GM11168 (cell line): Measurements from ENCODE around the gene SEC24D.
"Not testable (repeated sequence)": the region's sequence is repeated elsewhere in the genome, so short reads cannot be mapped to it uniquely, and the experiment has no call there.

Source experiments
- in situ Hi-C: fragments of 300-500 bp; cut with MboI; formaldehyde crosslinking; loops from one replicate; pipeline ENCODE4 v1.12.0; 2022; ENCODE audit warnings: low sequenced_read_pairs; ENCODE audit not compliant: unreplicated experiment

Gene SEC24D

GRCh38 chr4:118835571-118836300 is at the start of gene SEC24D:
SEC24D (minus strand) TSS chr4:118836126; CDS start chr4:118833696, 2,430 bp downstream.
- in situ Hi-C loops = no loop called here

GRCh38 chr4:118884716-118885115 is 48.8 kb upstream of the SEC24D start:
- in situ Hi-C loops = no loop called here

- in situ Hi-C loops = no loop called here
Measured at GRCh38 chr4:118883861-118884260, 47.9 kb upstream of the SEC24D start.

GRCh38 chr4:118881512-118882146 is 45.7 kb upstream of the SEC24D start:
- in situ Hi-C loops = no loop called here

- in situ Hi-C loops = no loop called here
Measured at GRCh38 chr4:118879409-118879808, 43.5 kb upstream of the SEC24D start.

GRCh38 chr4:118878507-118878906 is 42.6 kb upstream of the SEC24D start:
- in situ Hi-C loops = not testable (repeated sequence)

- in situ Hi-C loops = no loop called here
Measured at GRCh38 chr4:118877797-118878196, 41.9 kb upstream of the SEC24D start.

- in situ Hi-C loops = no loop called here
Measured at GRCh38 chr4:118872181-118872580, 36.3 kb upstream of the SEC24D start.

GRCh38 chr4:118869808-118870342 is 33.9 kb upstream of the SEC24D start:
- in situ Hi-C loops = no loop called here

- in situ Hi-C loops = no loop called here
Measured at GRCh38 chr4:118867311-118868067, 31.6 kb upstream of the SEC24D start.

GRCh38 chr4:118866442-118866841 is 30.5 kb upstream of the SEC24D start:
- in situ Hi-C loops = no loop called here

- in situ Hi-C loops = no loop called here
Measured at GRCh38 chr4:118865091-118865708, 29.3 kb upstream of the SEC24D start.

- in situ Hi-C loops = no loop called here
Measured at GRCh38 chr4:118858779-118859178, 22.9 kb upstream of the SEC24D start.

GRCh38 chr4:118857760-118858159 is 21.8 kb upstream of the SEC24D start:
- in situ Hi-C loops = no loop called here

- in situ Hi-C loops = no loop called here
Measured at GRCh38 chr4:118850488-118851173, 14.7 kb upstream of the SEC24D start.

GRCh38 chr4:118849867-118850487 is 14.1 kb upstream of the SEC24D start:
- in situ Hi-C loops = no loop called here

- in situ Hi-C loops = no loop called here
Measured at GRCh38 chr4:118848901-118849300, 13.0 kb upstream of the SEC24D start.

- in situ Hi-C loops = no loop called here
Measured at GRCh38 chr4:118848242-118848641, 12.3 kb upstream of the SEC24D start.

- in situ Hi-C loops = no loop called here
Measured at GRCh38 chr4:118846979-118847378, 11.1 kb upstream of the SEC24D start.
